HG02588 (cell line): ENCODE measurements around the gene MRPS26.
"Not testable (repeated sequence)": the region's sequence is repeated elsewhere in the genome, so short reads cannot be mapped to it uniquely, and the experiment has no call there.

Experiments used
- ATAC-seq: cut with Tn5 transposase; IDR thresholded peaks from one replicate; pipeline ENCODE4 v1.9.1; 2021; ENCODE audit warnings: mild to moderate bottlenecking, moderate library complexity; ENCODE audit not compliant: unreplicated experiment

MRPS26 gene

GRCh38 chr20:3045816-3046676, at the start of gene MRPS26:
Gene MRPS26 (plus strand): TSS chr20:3046052. CDS start chr20:3046069, 17 bp downstream.
- peak; percentile 88 for ATAC-seq

GRCh38 chr20:2998728-2999127, 47.1 kb upstream of the MRPS26 start:
- no peak for ATAC-seq

GRCh38 chr20:3000852-3001523, 44.9 kb upstream of the MRPS26 start:
- ATAC-seq, result no peak

DNA sequence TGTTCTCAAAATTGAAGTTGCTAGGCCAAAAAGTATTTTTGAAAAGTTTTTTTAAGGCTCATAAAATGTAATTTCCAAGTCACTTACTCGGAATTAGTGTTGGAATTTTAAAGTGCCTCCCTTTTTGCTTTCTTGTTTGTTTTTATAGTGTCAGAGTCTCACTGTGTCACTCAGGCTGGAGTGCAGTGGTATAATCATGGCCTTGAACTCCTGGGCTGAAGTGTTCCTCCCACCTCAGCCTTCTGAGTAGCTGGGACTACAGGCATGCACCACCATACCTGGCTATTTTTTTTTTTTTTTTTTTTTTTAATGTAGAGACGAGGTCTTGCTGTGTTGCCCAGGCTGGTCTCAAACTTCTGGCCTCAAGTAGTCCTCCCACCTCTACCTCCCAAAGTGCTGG, 42.4 kb upstream of the MRPS26 start:
- ATAC-seq, result no peak

DNA sequence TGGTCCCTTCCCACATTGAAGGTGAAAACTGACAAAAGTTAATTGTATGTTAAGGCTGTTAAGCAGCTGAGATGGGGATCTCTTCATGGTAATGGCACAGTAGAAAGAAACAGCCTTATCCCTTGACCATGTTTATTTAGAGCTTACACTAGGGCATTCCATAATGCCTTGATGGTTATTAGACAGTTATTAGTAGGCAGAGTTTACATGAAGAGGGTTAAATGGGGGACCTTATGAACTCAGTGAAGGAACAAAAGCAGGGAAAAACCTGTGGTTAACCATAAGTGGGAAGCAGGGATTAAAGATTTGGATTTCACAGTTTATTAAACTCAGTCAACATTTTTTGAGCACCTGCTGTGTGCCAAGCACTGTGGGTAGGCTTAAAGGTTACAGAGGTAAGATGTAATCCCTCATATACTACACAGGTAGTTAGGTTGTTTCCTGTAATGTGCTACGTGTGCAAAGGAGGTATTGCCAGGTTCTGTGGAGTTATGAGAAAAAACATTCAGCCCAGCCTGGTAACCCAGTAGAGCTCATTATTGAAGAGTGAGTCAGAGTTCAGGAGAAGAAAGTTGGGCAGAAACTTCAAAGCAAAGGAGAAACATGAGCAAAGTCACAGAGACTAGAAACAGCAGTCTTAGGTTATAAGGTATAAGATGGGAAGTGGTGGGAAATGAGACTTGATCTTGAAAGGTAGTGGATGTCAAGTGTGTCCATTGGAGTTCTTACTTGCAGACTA, 34.7 kb upstream of the MRPS26 start:
- no peak for ATAC-seq

GRCh38 chr20:3011752-3012151, 34.1 kb upstream of the MRPS26 start:
- ATAC-seq, result no peak

DNA sequence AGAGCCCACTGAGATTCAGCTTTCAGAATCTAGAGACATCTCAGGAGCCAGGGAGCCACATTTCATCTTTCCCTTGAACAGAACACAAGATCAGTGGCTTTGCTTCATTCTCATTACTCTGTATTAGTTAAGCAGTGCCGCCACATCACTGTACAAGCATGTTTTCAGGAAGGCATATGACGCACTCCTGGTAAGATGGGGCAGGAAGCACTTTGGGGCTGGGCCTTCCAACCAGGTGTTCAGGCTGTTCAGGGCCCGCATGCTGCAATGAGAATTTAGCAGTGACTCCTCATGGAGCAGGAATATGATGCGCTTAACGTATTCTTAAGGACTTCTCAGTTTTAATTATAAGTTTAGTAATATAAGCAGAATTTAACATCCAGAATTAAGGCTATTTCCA, 32.1 kb upstream of the MRPS26 start:
- ATAC-seq, result no peak

DNA sequence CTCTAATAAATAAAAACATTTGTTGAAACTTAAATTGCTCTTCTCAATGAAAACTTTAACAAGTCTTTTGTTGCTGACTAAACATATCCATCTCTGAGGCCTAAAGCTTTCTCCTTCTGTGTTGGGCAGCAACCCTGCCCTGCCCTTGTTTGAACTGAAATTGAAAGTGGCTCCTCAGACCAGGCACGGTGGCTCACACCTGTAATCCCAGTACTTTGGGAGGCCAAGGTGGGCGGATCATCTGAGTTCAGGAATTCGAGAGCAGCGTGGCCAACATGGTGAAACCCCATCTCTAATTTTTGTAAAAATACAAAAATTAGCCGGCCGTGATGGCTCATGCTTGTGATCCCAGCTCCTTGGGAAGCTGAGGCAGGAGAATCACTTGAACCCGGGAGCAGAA, 31.7 kb upstream of the MRPS26 start:
- no peak for ATAC-seq

DNA sequence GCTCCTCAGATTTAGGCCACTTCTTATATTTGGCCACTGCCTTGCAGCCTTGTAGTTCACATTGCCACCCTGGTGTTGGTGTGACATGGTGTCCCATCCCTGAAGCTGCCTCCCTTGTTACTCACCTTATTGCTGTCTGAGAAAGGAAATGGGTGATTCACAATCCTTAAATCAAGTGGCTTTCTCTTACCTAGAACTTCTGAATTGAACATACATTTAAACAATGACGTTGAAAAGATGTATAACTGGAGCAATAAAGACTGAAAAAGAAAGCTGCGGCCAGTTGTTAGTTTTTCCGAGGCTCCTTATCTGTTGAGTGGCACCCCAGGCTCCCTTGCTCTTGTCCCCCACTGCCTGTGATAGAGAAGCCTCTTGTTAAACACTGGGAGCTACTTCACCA, 31.2 kb upstream of the MRPS26 start:
- no peak for ATAC-seq

- ATAC-seq, result not testable (repeated sequence)
Observed at GRCh38 chr20:3015302-3015701, 30.6 kb upstream of the MRPS26 start.

GRCh38 chr20:3021327-3021726, 24.5 kb upstream of the MRPS26 start:
- ATAC-seq, result no peak

DNA sequence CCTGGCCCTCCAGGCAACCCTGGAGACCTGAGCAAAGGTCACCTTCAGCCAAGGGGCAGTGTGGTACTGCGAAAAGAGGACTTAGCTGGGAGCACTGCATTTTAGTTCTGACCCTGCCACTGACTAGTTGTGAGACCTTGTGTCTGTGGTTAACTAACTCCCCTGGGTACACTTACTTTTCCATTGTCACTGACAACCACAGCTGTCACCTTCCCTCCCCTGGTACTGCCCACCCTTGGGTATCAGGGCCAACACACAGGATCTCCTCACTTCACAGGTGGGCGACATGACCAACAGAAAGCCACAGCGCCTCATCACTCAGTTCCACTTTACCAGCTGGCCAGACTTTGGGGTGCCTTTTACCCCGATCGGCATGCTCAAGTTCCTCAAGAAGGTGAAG, 24.1 kb upstream of the MRPS26 start:
- ATAC-seq, result no peak

- not testable (repeated sequence) for ATAC-seq
Observed at GRCh38 chr20:3022559-3023490, 23.0 kb upstream of the MRPS26 start.

DNA sequence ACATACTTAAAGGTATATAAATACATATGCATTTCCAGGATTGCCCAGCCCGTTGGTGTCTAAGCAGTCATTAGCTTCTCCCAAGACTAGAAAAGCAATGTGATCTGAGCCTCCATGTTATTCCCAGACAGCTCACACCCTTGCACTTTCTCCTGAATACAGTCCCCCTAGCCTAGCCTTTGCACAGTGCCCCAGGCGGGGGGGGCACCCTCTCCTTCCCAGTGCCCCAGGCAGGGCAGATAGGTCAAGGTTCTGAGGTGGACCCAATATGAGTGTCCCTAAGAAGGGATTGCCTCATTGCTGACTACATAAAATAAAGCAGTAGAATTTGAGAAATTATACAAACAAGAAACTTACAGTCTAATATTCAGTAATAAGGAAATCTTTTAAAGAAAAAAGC, 17.9 kb upstream of the MRPS26 start:
- no peak for ATAC-seq

DNA sequence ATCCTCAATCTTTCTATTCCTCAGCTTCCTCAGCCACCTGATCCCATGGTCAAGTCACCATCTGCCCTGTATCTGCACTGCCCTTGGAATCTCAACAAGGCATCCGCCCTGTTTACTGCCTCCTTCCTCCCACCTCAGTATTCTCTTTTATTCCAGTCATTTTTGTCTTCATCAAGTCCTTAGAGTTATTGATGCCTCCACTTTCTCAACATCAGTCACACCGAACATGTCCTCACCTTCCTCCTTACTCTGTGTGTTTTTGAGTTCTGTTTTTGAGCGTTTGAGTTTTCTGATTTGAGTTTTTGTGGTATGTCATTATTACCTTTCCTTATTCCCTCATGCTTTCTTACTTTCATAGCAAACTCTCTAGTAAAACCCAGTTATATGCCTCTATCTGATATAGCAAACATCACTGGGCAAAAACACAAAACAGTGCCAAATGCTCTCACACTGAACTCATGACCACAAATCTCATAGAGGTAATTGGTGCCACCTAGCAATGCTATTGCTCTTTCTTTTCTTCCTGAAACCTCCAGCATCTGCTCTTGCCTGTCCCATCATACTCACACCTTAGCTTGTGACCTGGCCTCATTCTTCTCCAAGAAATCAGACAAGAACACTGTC, 14.2 kb upstream of the MRPS26 start:
- no peak for ATAC-seq

DNA sequence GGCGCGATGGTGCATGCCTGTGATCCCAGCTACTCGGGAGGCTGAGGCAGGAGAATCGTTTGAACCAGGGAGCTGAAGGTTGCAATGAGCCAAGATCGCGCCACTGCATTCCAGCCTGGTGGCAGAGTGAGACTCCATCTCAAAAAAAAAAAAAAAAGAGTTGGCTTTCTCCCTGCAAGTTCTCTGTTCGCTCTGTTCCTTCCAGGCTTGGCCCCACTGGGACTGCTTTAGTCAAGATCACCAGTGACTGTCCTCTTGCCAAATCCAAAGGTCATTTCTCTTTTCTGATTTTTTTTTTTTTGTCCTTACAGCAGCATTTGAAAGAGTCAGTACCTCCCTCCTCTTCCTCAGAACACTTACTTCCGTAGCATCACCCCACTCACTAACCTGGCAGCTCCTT, 13.2 kb upstream of the MRPS26 start:
- ATAC-seq, result no peak

- no peak for ATAC-seq
Observed at GRCh38 chr20:3037654-3038053, 8.2 kb upstream of the MRPS26 start.

DNA sequence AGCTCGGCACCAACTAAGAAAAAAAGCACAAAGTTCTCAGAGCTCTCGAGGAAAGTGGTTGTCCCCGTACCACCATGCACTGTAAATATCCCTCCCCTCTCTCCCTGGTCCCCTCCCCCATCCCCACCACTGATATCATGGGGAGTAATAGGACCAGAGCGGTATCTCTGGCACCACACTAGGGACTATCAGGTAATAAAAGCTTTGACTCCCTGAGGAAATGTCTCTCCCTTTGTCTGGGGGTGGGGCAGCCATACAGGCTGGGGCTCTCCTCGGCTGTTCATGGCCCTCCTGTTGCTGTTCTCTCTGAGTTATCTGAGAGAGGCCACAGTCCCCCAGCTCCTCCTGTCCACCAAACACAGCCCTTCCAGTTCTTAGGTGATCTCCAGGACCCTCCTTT, 7.4 kb upstream of the MRPS26 start:
- ATAC-seq, result no peak

- no peak for ATAC-seq
Observed at GRCh38 chr20:3039426-3039825, 6.4 kb upstream of the MRPS26 start.

GRCh38 chr20:3040086-3040485, 5.8 kb upstream of the MRPS26 start:
- no peak for ATAC-seq
